OCI-LY7 (cell line): ENCODE measurements around the gene REXO1. TPM values are rescaled to one million over a fixed set of nuclear protein-coding genes. Genes with fewer than 3 reads are reported as not detected.

Experiments
- BruUV-seq: library from RNA; stranded (reverse); fragments of 400-500 nt; replicated peaks from 2 replicates; lab custom pipeline; 2021; lab: Mats Ljungman, UMichigan
- CTCF ChIA-PET: fragments of 300-600 bp; sonication (Branson Sonifier 250); formaldehyde crosslinking; loops from one replicate; lab custom pipeline; 2022; ENCODE audit warnings: antibody characterized with exemption; ENCODE audit not compliant: unreplicated experiment; lab: Charles Lee
- POLR2A ChIA-PET: fragments of 300-600 bp; sonication (Branson Sonifier 250); formaldehyde crosslinking; loops from one replicate; lab custom pipeline; 2022; ENCODE audit warnings: antibody characterized with exemption; lab: Charles Lee
- DNase-seq: peaks from one replicate; pipeline ENCODE4 v3.0.0-alpha.2; 2015; ENCODE audit warnings: low spot score
- H2AFZ ChIP-seq: fragments of 200-600 bp; sonication (generic), shearing (Covaris generic); 2 replicates; pipeline ENCODE4 v1.6.1; 2014; ENCODE audit warnings: mild to moderate bottlenecking, antibody characterized with exemption, low read length, moderate library complexity
- H3K27ac ChIP-seq: fragments of 200-600 bp; sonication (generic); 2 replicates; pipeline ENCODE4 v1.5.1; 2014; ENCODE audit warnings: mixed run types, low read depth, mild to moderate bottlenecking, moderate library complexity, low read length, inconsistent platforms; ENCODE audit not compliant: poor library complexity, severe bottlenecking
- H3K36me3 ChIP-seq: fragments of 200-600 bp; sonication (generic); 2 replicates; pipeline ENCODE4 v1.6.1; 2014; ENCODE audit warnings: mild to moderate bottlenecking, antibody characterized with exemption, low read length, moderate library complexity, mixed read lengths; ENCODE audit not compliant: insufficient read depth
- H3K4me1 ChIP-seq: fragments of 200-600 bp; sonication (generic); 2 replicates; pipeline ENCODE4 v1.5.1; 2014; ENCODE audit warnings: mild to moderate bottlenecking, low read length; ENCODE audit not compliant: insufficient read depth, poor library complexity, severe bottlenecking
- H3K4me2 ChIP-seq: fragments of 200-600 bp; sonication (generic); 2 replicates; pipeline ENCODE4 v1.6.1; 2014; ENCODE audit warnings: mild to moderate bottlenecking, low read length
- H3K4me3 ChIP-seq: fragments of 200-600 bp; sonication (generic); 2 replicates; pipeline ENCODE4 v1.5.1; 2014; ENCODE audit warnings: mild to moderate bottlenecking, low read depth, low read length; ENCODE audit not compliant: poor library complexity, severe bottlenecking
- H3K79me2 ChIP-seq: fragments of 200-600 bp; sonication (generic); 2 replicates; pipeline ENCODE4 v1.6.1; 2016; ENCODE audit warnings: low read depth, mild to moderate bottlenecking, low read length, moderate library complexity, mixed read lengths; ENCODE audit not compliant: insufficient read depth
- H3K9me2 ChIP-seq: fragments of 200-600 bp; sonication (generic); 2 replicates; pipeline ENCODE4 v1.6.1; 2016; ENCODE audit warnings: mild to moderate bottlenecking, low read length, mixed read lengths; ENCODE audit not compliant: insufficient read depth
- H3K9me3 ChIP-seq: fragments of 200-600 bp; sonication (generic); 2 replicates; pipeline ENCODE4 v1.6.1; 2014; ENCODE audit warnings: mild to moderate bottlenecking, mixed run types, low read length, mixed read lengths
- H4K20me1 ChIP-seq: fragments of 200-600 bp; sonication (generic); 2 replicates; pipeline ENCODE4 v1.6.1; 2014; ENCODE audit warnings: mild to moderate bottlenecking, antibody characterized with exemption, low read length, moderate library complexity, mixed read lengths; ENCODE audit not compliant: insufficient read depth
- EZH2phosphoT487 ChIP-seq: fragments of 200-600 bp; sonication (generic); IDR thresholded peaks from 2 replicates; pipeline ENCODE4 v1.6.1; 2018; ENCODE audit warnings: low read depth, borderline replicate concordance, mild to moderate bottlenecking, mixed run types, antibody characterized with exemption, low read length, moderate library complexity, mixed read lengths
- intact Hi-C: fragments of 100-400 bp; cut with micrococcal nuclease; formaldehyde crosslinking; loops from one replicate; pipeline ENCODE4 v1.10.0; 2022; ENCODE audit not compliant: unreplicated experiment
- total RNA-seq, 2 experiments: library from RNA; depleted of rRNA in 1 of 2; stranded (reverse); fragments of >200 nt in 1 of 2; shearing (Covaris generic) in 1 of 2; gene quantifications; 2 replicates each; pipeline ENCODE4 v1.2.3, GENCODE V29; 2014 to 2022
- TF ChIP-seq, protein P1 (sequence below): fragments of 200-600 bp; sonication (generic); conservative IDR thresholded peaks from 2 replicates; pipeline ENCODE4 v1.5.1; 2014; ENCODE audit warnings: mild to moderate bottlenecking, antibody characterized with exemption, low read length, moderate library complexity, mixed read lengths

Gene REXO1
- total RNA-seq, 2 experiments from 2014 or later = 24.0 to 52.8 TPM

DNA sequence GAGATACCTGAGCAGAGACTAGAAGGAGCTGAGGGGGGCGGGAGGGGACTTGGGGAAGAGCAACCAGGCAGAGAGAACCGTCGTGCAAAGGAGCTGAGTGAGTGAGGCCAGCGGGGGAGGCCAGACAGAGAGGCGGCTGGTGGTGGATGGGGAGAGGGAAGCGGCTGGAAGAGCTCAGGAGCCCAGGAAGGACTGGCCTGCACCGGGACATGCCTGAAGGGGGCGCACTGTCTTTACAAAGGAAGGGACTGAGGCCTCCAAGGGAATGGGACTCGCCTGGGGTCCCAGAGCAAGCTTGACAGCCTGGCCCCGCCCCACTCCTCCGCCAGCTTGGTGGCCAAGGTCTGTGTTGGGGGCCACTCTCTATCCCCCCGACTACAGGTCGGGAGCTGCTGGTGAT lies 80.0 kb downstream of the REXO1 start:
- Histone ChIP-seq H3K9me2 (no peaks in the 10 kb centered on the region), H2AFZ (no peak overlapping the region), H3K36me3 (no peaks in the 10 kb centered on the region), H3K4me2 (no peak overlapping the region), H3K4me3 (no peak overlapping the region), H3K4me1 (peaks cover 10% of the 10 kb centered on the region), H3K9me3 (peaks cover 12% of the 10 kb centered on the region), H3K27ac (no peak overlapping the region), H4K20me1 (no peaks in the 10 kb centered on the region), H3K79me2 (no peaks in the 10 kb centered on the region)
- no TSS peak for BruUV-seq
- ChIA-PET POLR2A (no interaction called here), CTCF (no interaction called here)
- TF ChIP-seq, protein P1, sequence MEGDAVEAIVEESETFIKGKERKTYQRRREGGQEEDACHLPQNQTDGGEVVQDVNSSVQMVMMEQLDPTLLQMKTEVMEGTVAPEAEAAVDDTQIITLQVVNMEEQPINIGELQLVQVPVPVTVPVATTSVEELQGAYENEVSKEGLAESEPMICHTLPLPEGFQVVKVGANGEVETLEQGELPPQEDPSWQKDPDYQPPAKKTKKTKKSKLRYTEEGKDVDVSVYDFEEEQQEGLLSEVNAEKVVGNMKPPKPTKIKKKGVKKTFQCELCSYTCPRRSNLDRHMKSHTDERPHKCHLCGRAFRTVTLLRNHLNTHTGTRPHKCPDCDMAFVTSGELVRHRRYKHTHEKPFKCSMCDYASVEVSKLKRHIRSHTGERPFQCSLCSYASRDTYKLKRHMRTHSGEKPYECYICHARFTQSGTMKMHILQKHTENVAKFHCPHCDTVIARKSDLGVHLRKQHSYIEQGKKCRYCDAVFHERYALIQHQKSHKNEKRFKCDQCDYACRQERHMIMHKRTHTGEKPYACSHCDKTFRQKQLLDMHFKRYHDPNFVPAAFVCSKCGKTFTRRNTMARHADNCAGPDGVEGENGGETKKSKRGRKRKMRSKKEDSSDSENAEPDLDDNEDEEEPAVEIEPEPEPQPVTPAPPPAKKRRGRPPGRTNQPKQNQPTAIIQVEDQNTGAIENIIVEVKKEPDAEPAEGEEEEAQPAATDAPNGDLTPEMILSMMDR = peak; percentile 38; the same call in 1 of the 2 replicates
- TF ChIP-seq EZH2phosphoT487 = no peak
- DNase-seq = no peak
- intact Hi-C loops = no loop called here

DNA sequence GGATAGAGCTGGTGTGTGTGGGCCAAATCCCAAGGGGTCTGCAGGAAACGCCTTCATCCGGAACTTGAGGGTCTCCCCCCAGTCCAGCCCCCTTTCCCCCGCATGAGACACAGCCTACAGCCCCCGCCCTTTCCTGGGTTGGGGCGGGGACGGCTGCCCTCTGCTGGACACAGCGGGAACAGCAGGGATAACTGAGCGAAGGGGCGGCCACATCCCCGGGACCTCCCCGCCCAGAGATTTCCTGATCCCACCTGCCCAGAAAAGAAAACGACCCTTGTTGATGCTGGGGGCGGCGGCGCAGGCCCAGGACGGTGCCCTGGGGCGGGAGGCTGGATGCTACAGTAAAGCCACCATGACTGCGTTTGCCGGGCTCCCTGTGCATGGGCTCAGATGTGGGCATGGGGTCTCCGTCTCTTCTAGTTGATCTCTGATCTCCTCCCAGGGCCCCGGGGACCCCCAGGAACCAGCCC lies 80.8 kb downstream of the REXO1 start:
- ChIA-PET POLR2A (no interaction called here), CTCF (no interaction called here)
- H3K36me3 ChIP-seq = no peaks in the 10 kb centered on the region
- peaks cover 12% of the 10 kb centered on the region for H3K9me3 ChIP-seq
- no peak overlapping the region for H3K27ac ChIP-seq
- no peak overlapping the region for H2AFZ ChIP-seq
- BruUV-seq = no TSS peak
- DNase-seq = peak; percentile 62
- TF ChIP-seq EZH2phosphoT487 = no peak
- TF ChIP-seq, protein P1 = peak; percentile 91
- intact Hi-C loops = loop anchor here (1.0 kb wide), 3 partner anchors 95 to 221 kb away; partner anchors contain the start of gene UQCR11
- H3K9me2 ChIP-seq = no peaks in the 10 kb centered on the region
- no peaks in the 10 kb centered on the region for H3K79me2 ChIP-seq
- peaks cover 10% of the 10 kb centered on the region for H3K4me1 ChIP-seq
- no peak overlapping the region for H3K4me3 ChIP-seq
- H3K4me2 ChIP-seq = peak overlapping the region; percentile 19; the same call in 1 of the 2 replicates
- H4K20me1 ChIP-seq = no peaks in the 10 kb centered on the region

DNA sequence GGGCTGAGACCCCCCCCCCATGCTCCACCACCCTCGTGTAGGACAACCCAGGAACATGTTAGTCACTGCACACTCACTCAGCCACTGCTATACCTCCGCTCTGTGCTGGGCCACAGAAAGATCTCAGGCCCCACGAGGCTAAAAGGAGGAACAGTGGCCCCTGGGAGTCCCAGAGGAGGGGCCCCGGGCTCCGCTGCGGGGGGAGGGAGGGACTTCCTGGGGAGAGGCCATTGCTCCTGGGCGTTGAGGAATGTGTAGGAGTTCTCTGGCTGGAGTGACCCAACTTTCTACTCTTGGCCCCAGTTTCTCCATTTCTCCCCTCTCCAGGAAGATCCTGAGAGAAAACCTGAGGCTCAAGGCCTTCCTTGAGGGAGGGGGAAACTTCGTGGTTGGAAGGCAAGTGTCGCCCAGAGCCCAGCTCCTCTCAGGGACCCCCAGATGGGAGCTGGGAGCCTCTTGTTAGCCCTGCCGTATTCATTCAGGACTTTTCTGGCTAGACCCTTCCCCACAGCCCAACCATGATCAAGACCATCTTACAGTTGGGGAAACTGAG lies 81.4 kb downstream of the REXO1 start:
- H2AFZ ChIP-seq = no peak overlapping the region
- intact Hi-C loops = loop anchor here (1.0 kb wide), 3 partner anchors 95 to 221 kb away; partner anchors contain the start of gene UQCR11
- no peaks in the 10 kb centered on the region for H3K9me2 ChIP-seq
- H4K20me1 ChIP-seq = no peaks in the 10 kb centered on the region
- CTCF ChIA-PET = no interaction called here
- H3K4me3 ChIP-seq = no peak overlapping the region
- H3K79me2 ChIP-seq = no peaks in the 10 kb centered on the region
- TF ChIP-seq, protein P1 = no peak
- TF ChIP-seq EZH2phosphoT487 = no peak
- no peak for DNase-seq
- H3K9me3 ChIP-seq = peaks cover 12% of the 10 kb centered on the region
- H3K27ac ChIP-seq = no peak overlapping the region
- peak overlapping the region; percentile 19; the same call in 1 of the 2 replicates for H3K4me2 ChIP-seq
- peaks cover 10% of the 10 kb centered on the region for H3K4me1 ChIP-seq
- BruUV-seq = no TSS peak
- POLR2A ChIA-PET = no interaction called here
- H3K36me3 ChIP-seq = no peaks in the 10 kb centered on the region
